Peyer's patch (tissue), 4 donors: ENCODE results near the gene DGKA. TPM values are rescaled to one million over a fixed set of nuclear protein-coding genes. Genes with fewer than 3 reads are reported as not detected.
"Not testable (repeated sequence)": the region's sequence is repeated elsewhere in the genome, so short reads cannot be mapped to it uniquely, and the experiment has no call there.

Experiments
- DNase-seq, 3 donors: peaks; one replicate each; pipeline ENCODE4 v3.0.0-alpha.2; 2017 to 2019
- H3K27ac ChIP-seq, 4 donors: fragments of 200-600 bp; sonication (generic); one replicate each; pipeline ENCODE4 v1.5.1; 2016 to 2019
- H3K27me3 ChIP-seq, 2 donors: fragments of 200-600 bp; sonication (generic); one replicate each; pipeline ENCODE4 v1.5.1; 2019
- H3K36me3 ChIP-seq, 3 donors: fragments of 200-600 bp; sonication (generic); one replicate each; pipeline ENCODE4 v1.5.1; 2016 to 2019
- H3K4me1 ChIP-seq, 4 donors: fragments of 200-600 bp; sonication (generic); one replicate each; pipeline ENCODE4 v1.5.1; 2016 to 2019
- H3K4me3 ChIP-seq, 4 donors: fragments of 200-600 bp; sonication (generic); 1 replicate in 3 of 4; 2 replicates in 1 of 4; pipeline ENCODE4 v1.5.1; 2016 to 2019; ENCODE audit warnings: mild to moderate bottlenecking in 1 of 4
- H3K9me3 ChIP-seq, 4 donors: fragments of 200-600 bp; sonication (generic); one replicate each; pipeline ENCODE4 v1.5.1; 2016 to 2019; ENCODE audit warnings: mild to moderate bottlenecking in 1 of 4
- CTCF ChIP-seq, 6 experiments: fragments of 450-650 bp in 4 of 6; fragments of 200-600 bp in 2 of 6; sonication (generic) in 1 of 6; IDR thresholded peaks; one replicate each; pipeline ENCODE4 v1.5.1; 2017 to 2019; ENCODE audit warnings: antibody characterized with exemption in 6 of 6, mild to moderate bottlenecking in 3 of 6, moderate library complexity in 1 of 6
- POLR2A ChIP-seq, 2 donors: fragments of 450-650 bp; IDR thresholded peaks; one replicate each; pipeline ENCODE4 v1.5.1; 2017; ENCODE audit warnings: antibody characterized with exemption in 2 of 2, mild to moderate bottlenecking in 2 of 2, moderate library complexity in 2 of 2
- total RNA-seq, 4 donors: library from RNA; depleted of rRNA; stranded (reverse); fragments of >200 nt; gene quantifications; one replicate each; pipeline ENCODE4 v1.1.0, GENCODE V29; 2016

Gene DGKA
- total RNA-seq, 4 donors from 2014 or later = 181 to 447 (median 331) TPM

DNA sequence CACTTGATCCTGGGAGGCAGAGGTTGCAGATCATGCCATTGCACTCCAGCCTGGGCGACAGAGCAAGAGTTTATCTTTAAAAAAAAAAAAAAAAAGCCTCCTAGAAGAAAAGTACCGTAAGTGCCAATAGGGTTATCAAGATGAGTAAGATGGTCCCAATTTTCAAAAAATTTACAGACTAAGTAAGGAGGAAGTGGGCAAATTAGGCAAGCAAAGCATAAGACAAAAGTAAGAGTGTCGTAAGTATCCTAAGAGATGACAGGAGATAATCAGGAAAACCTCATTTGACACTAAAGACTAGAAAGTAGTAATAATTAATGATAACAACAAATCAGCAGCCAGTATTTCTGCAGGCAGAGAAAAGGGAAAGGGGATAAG, 15.5 kb upstream of the DGKA start:
- Histone ChIP-seq H3K36me3 (peaks cover 0 to 22% (median 0%) of the 10 kb centered on the region in 3 donors), H3K9me3 (no peaks in the 10 kb centered on the region), H3K4me1 (peaks cover 0 to 14% (median 2%) of the 10 kb centered on the region in 4 donors), H3K27ac (no peak overlapping the region), H3K4me3 (no peak overlapping the region), H3K27me3 (no peaks in the 10 kb centered on the region)
- DNase-seq = no peak
- no peak for TF ChIP-seq POLR2A (IDR thresholded peaks at IDR 0.05)
- no peak for TF ChIP-seq CTCF (IDR thresholded peaks at IDR 0.05)

GRCh38 chr12:55919032-55919431, 11.9 kb upstream of the DGKA start:
- not testable (repeated sequence) for H3K9me3 ChIP-seq, H3K27me3 ChIP-seq, H3K4me3 ChIP-seq, DNase-seq, H3K27ac ChIP-seq
- Histone ChIP-seq H3K36me3 (peaks cover 0 to 31% (median 0%) of the 10 kb centered on the region in 3 donors), H3K4me1 (peaks cover 0 to 14% (median 2%) of the 10 kb centered on the region in 4 donors)

GRCh38 chr12:55922126-55922525, 8.8 kb upstream of the DGKA start:
- Histone ChIP-seq H3K36me3 (peaks cover 0 to 20% (median 0%) of the 10 kb centered on the region in 3 donors), H3K27ac (no peak overlapping the region), H3K4me3 (no peak overlapping the region), H3K9me3 (no peaks in the 10 kb centered on the region), H3K27me3 (no peaks in the 10 kb centered on the region), H3K4me1 (peaks cover 0 to 14% (median 2%) of the 10 kb centered on the region in 4 donors)
- DNase-seq = no peak
- no peak for TF ChIP-seq CTCF (IDR thresholded peaks at IDR 0.05)
- TF ChIP-seq POLR2A (IDR thresholded peaks at IDR 0.05) = no peak

DNA sequence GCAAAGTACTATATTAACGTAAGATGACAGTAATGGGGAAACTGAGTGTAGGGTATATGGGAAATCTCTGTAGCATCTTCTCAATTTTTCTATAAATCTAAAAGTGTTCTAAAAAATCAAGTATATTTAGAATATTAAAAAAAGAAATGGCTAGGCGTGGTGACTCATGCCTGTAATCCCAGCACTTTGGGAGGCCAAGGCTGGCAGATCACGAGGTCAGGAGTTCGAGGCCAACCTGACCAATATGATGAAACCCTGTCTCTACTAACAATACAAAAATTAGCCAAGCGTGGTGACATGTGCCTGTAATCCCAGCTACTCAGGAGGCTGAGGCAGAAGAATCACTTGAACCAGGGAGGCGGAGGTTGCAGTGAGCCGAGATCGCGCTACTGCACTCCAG, 7.3 kb upstream of the DGKA start:
- not testable (repeated sequence) for H3K4me3 ChIP-seq, H3K27ac ChIP-seq, H3K27me3 ChIP-seq, H3K9me3 ChIP-seq
- Histone ChIP-seq H3K36me3 (peaks cover 0 to 19% (median 0%) of the 10 kb centered on the region in 3 donors), H3K4me1 (peaks cover 0 to 21% (median 2%) of the 10 kb centered on the region in 4 donors)
- peak in 1 of 3 donors; percentile 13 for DNase-seq

GRCh38 chr12:55925371-55925770, 5.6 kb upstream of the DGKA start:
- no peak overlapping the region for H3K4me3 ChIP-seq
- no peak for DNase-seq
- H3K27me3 ChIP-seq = no peaks in the 10 kb centered on the region
- H3K9me3 ChIP-seq = no peaks in the 10 kb centered on the region
- TF ChIP-seq POLR2A (IDR thresholded peaks at IDR 0.05) = no peak
- no peak for TF ChIP-seq CTCF (IDR thresholded peaks at IDR 0.05)
- peaks cover 0 to 19% (median 0%) of the 10 kb centered on the region in 3 donors for H3K36me3 ChIP-seq
- no peak overlapping the region for H3K27ac ChIP-seq
- peaks cover 0 to 30% (median 3%) of the 10 kb centered on the region in 4 donors for H3K4me1 ChIP-seq

DNA sequence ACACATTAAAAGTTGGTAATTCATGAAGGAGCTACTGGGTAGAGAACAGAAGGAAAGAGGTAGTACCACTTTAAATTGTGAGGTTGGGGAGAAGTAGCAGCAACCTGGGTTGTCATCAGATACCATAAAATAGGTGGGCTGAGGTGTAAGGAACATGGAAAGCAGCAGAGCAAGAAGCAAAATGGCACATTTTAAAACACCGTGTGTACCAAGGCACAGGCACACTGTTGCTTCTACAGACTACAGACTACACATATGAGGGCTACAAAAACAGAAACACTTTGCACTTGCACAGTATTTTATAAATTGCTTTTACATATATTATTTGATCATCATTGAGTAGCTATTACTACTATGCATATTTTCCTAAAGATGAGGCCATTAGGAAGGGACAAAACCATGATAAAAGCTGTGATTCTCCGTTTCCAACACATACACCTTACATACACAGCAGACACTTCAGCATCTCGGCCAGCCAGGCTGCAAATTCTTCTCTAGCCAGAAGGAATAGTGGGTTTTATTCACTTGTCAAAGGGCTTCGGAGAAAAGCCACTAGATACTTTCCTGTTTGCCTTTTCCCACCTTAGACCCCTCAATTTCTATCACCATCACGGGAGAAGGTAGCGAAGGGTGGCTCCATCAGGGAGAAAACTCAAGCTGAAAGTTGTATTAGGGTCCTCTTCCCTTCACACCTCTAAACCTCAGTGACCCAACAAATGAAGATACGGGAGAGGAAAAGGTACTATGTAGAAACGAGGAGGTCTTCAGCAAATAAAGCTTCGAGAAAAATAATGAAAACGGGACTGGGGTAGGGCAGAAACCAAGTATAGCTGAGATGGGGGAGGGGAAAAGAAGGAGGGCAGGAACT, 4.9 kb upstream of the DGKA start:
- Histone ChIP-seq H3K27me3 (no peaks in the 10 kb centered on the region), H3K36me3 (peaks cover 0 to 19% (median 0%) of the 10 kb centered on the region in 3 donors), H3K27ac (peak overlapping the region; percentile 95 to 98 (median 96)), H3K4me3 (peak overlapping the region; percentile 64 to 91 (median 79)), H3K9me3 (no peaks in the 10 kb centered on the region), H3K4me1 (peaks cover 0 to 36% (median 4%) of the 10 kb centered on the region in 4 donors)
- TF ChIP-seq POLR2A (IDR thresholded peaks at IDR 0.05) (no peak), CTCF (IDR thresholded peaks at IDR 0.05) (no peak)
- DNase-seq = no peak
